Tibial nerve (tissue), 4 donors: ENCODE results near the gene FARSB. TPM values are rescaled to one million over a fixed set of nuclear protein-coding genes. Genes with fewer than 3 reads are reported as not detected.

ENCODE experiments used
- DNase-seq, 2 donors: peaks; one replicate each; pipeline ENCODE4 v3.0.0-alpha.2; 2019; ENCODE audit warnings: low spot score in 2 of 2
- H3K27ac ChIP-seq, 4 donors: fragments of 200-600 bp; sonication (generic) in 3 of 4; one replicate each; pipeline ENCODE4 v1.5.1; 2017 to 2019; ENCODE audit warnings: mild to moderate bottlenecking in 1 of 4
- H3K27me3 ChIP-seq, 2 donors: fragments of 200-600 bp; sonication (generic) in 1 of 2; one replicate each; pipeline versions ENCODE4 v1.5.1 to v1.6.0; 2017 to 2019
- H3K36me3 ChIP-seq, 3 donors: fragments of 200-600 bp; sonication (generic); one replicate each; pipeline ENCODE4 v1.5.1; 2018 to 2019
- H3K4me1 ChIP-seq, 4 donors: fragments of 200-600 bp; sonication (generic) in 3 of 4; one replicate each; pipeline ENCODE4 v1.5.1; 2017 to 2019
- H3K4me3 ChIP-seq, 4 donors: fragments of 200-600 bp; sonication (generic) in 3 of 4; one replicate each; pipeline ENCODE4 v1.5.1; 2017 to 2019; ENCODE audit warnings: mild to moderate bottlenecking in 1 of 4, moderate library complexity in 1 of 4
- H3K9me3 ChIP-seq, 4 donors: fragments of 200-600 bp; sonication (generic) in 3 of 4; one replicate each; pipeline ENCODE4 v1.5.1; 2017 to 2019
- EP300 ChIP-seq, 2 donors: sonication (generic); formaldehyde crosslinking; IDR thresholded peaks; one replicate each; pipeline ENCODE4 v1.6.1; 2017; ENCODE audit warnings: antibody characterized with exemption in 2 of 2, mild to moderate bottlenecking in 1 of 2
- POLR2A ChIP-seq, 2 donors: fragments of 450-650 bp; IDR thresholded peaks; one replicate each; pipeline ENCODE4 v1.6.1; 2017; ENCODE audit warnings: antibody characterized with exemption in 2 of 2, mild to moderate bottlenecking in 2 of 2, moderate library complexity in 2 of 2
- WGBS, 2 donors: methylation state at CpG; one replicate each; pipeline ENCODE4 v1.1.5; 2018; 5-methylcytosine and 5-hydroxymethylcytosine counted together
- total RNA-seq, 4 donors: library from RNA; depleted of rRNA; stranded (reverse); fragments of >200 nt; gene quantifications; one replicate each; pipeline ENCODE4 v1.1.0, GENCODE V29; 2016
- TF ChIP-seq, protein P1 (sequence below), 5 experiments: fragments of 200-600 bp in 3 of 5; fragments of 450-650 bp in 2 of 5; sonication (generic) in 3 of 5; IDR thresholded peaks; one replicate each; pipeline ENCODE4 v1.5.1; 2016 to 2019; ENCODE audit warnings: antibody characterized with exemption in 5 of 5, mild to moderate bottlenecking in 3 of 5, moderate library complexity in 2 of 5

The FARSB gene
- total RNA-seq, 4 donors from 2014 or later: 12.3 to 16.8 (median 13.9) TPM

DNA sequence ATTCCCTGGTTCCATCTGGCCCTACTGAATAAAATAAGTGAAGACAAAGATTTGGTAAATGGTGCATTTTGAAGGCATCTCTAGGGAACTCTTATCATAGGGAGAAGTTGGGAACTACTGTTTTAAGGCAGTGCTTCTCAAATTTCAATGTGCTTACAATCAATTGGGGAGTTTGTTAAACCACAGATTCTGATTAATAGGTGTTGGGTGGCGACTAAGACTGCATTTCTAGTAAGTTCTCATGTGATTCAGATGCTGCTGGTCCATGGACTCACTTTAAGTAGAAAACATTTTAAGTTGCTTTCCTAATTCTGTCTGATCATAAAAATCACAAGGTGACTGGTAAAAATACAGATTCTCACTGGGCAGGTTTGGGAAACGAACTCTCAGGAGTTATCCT lies 14.6 kb downstream of the FARSB start:
- Histone ChIP-seq H3K9me3 (no peaks in the 10 kb centered on the region), H3K4me3 (no peak overlapping the region), H3K27ac (no peak overlapping the region), H3K36me3 (peaks cover 3 to 81% (median 13%) of the 10 kb centered on the region in 3 donors), H3K4me1 (no peaks in the 10 kb centered on the region), H3K27me3 (no peaks in the 10 kb centered on the region)
- no peak for DNase-seq
- TF ChIP-seq EP300 (IDR thresholded peaks at IDR 0.05): no peak
- no peak for TF ChIP-seq POLR2A (IDR thresholded peaks at IDR 0.05)
- TF ChIP-seq, protein P1, sequence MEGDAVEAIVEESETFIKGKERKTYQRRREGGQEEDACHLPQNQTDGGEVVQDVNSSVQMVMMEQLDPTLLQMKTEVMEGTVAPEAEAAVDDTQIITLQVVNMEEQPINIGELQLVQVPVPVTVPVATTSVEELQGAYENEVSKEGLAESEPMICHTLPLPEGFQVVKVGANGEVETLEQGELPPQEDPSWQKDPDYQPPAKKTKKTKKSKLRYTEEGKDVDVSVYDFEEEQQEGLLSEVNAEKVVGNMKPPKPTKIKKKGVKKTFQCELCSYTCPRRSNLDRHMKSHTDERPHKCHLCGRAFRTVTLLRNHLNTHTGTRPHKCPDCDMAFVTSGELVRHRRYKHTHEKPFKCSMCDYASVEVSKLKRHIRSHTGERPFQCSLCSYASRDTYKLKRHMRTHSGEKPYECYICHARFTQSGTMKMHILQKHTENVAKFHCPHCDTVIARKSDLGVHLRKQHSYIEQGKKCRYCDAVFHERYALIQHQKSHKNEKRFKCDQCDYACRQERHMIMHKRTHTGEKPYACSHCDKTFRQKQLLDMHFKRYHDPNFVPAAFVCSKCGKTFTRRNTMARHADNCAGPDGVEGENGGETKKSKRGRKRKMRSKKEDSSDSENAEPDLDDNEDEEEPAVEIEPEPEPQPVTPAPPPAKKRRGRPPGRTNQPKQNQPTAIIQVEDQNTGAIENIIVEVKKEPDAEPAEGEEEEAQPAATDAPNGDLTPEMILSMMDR (IDR thresholded peaks at IDR 0.05): no peak
- WGBS, 2 donors: 88 to 95% methylated on average over 2 of the region's 2 CpGs

DNA sequence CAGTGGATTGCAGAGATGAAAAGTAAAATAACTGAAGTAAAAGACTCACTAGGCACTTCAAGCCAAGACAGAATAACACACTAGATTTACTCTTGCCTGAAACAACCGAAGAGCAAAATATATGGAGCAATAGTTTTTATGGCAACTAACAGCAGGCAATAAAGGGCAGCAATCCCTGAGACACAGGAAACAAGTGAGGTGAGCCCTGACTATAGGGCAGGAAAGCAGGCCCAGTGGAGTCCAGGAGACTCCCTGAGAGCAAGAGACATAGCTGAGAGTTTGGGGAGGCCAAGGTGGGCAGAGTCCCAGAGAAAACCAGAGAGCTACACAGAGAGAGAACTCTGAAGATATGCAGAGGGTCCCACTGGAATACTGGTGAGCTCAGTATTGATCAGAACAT lies 18.8 kb downstream of the FARSB start:
- Histone ChIP-seq H3K4me1 (no peaks in the 10 kb centered on the region), H3K4me3 (no peak overlapping the region), H3K36me3 (peaks cover 3 to 90% (median 13%) of the 10 kb centered on the region in 3 donors), H3K9me3 (no peaks in the 10 kb centered on the region), H3K27me3 (no peaks in the 10 kb centered on the region), H3K27ac (no peak overlapping the region)
- no peak for DNase-seq
- WGBS, 2 donors: 23 to 45% methylated on average over 1 of the region's 1 CpG
- TF ChIP-seq, protein P1 (IDR thresholded peaks at IDR 0.05): no peak
- TF ChIP-seq POLR2A (IDR thresholded peaks at IDR 0.05): no peak
- no peak for TF ChIP-seq EP300 (IDR thresholded peaks at IDR 0.05)

DNA sequence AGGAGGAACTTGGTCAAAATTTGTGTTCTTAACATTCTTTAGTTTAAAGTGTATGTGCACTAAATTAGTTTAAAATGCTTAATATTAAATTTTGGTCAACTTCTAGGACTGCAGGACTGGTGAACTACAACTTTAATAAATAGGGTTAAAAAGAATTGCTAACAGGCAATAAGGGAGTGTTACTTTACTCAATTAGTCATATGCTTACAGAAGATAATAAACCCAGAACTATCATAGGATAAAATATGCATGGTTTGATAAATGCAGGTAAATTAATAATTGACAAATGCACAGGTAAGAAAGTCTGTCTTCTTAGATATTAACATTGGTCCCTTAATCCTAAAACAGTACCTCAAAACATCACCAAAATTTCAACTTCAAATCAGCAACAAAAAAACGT lies 20.6 kb downstream of the FARSB start:
- Histone ChIP-seq H3K9me3 (no peaks in the 10 kb centered on the region), H3K4me1 (no peaks in the 10 kb centered on the region), H3K27ac (no peak overlapping the region), H3K36me3 (peaks cover 3 to 95% (median 13%) of the 10 kb centered on the region in 3 donors), H3K27me3 (no peaks in the 10 kb centered on the region), H3K4me3 (no peak overlapping the region)
- whole genome bisulfite sequencing, 2 donors: 94 to 100% methylated on average over 1 of the region's 1 CpG
- DNase-seq: no peak
- no peak for TF ChIP-seq EP300 (IDR thresholded peaks at IDR 0.05)

DNA sequence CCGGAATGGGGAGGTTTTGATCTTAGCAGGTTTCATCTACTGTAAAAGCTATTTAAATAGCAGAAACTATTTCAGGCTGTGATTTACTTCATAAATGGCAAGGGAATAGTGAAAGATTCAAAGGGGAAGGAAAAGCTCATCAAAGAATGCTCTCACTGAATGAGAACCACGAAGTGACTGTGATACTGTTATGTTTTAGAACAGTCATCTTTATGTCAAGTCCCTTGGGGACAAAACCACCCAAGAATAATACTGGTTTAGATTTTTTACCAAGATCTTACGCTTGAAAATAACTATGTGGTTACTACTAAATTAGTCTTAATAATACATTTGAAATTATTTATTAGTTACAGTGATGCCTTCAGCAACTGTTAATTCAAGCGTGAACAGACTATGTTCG lies 28.1 kb downstream of the FARSB start:
- WGBS, 2 donors: 59 to 73% methylated on average over 5 of the region's 5 CpGs
- Histone ChIP-seq H3K9me3 (no peaks in the 10 kb centered on the region), H3K36me3 (peaks cover 0 to 93% (median 21%) of the 10 kb centered on the region in 3 donors), H3K27ac (no peak overlapping the region), H3K27me3 (no peaks in the 10 kb centered on the region), H3K4me1 (no peaks in the 10 kb centered on the region), H3K4me3 (no peak overlapping the region)
- no peak for DNase-seq
- TF ChIP-seq EP300 (IDR thresholded peaks at IDR 0.05): no peak
- no peak for TF ChIP-seq POLR2A (IDR thresholded peaks at IDR 0.05)

DNA sequence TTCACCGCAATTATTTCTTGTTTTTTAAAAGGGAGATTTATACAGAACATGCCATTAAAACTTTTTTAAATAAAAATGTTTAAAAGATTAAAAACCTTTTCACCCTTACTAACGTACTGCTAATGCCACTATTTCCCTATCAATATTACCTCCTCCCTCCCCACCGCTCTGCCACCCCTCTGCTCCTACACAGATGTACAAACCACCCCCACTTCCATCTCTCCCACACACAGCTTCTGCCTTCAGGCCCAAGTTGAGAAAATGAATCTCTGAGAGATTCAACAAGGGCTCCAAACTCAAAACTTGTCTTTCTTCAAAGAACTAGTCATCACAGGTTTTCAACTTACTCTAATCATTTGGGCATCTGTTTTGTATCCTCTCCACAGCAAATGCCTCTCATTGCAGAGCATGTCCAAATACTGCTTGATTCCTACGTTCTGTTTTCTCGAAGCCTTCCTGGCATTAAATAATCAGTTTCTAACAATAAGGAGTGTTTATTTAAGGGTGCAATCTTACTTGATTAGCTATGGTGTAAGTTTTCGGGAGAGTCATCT lies 32.1 kb downstream of the FARSB start:
- Histone ChIP-seq H3K36me3 (peaks cover 0 to 92% (median 12%) of the 10 kb centered on the region in 3 donors), H3K4me1 (no peaks in the 10 kb centered on the region), H3K27ac (no peak overlapping the region), H3K27me3 (no peaks in the 10 kb centered on the region), H3K9me3 (no peaks in the 10 kb centered on the region), H3K4me3 (no peak overlapping the region)
- no peak for DNase-seq
- WGBS, 2 donors: 92 to 94% methylated on average over 6 of the region's 6 CpGs
- TF ChIP-seq POLR2A (IDR thresholded peaks at IDR 0.05) (no peak), EP300 (IDR thresholded peaks at IDR 0.05) (no peak)
- TF ChIP-seq, protein P1 (IDR thresholded peaks at IDR 0.05): no peak

DNA sequence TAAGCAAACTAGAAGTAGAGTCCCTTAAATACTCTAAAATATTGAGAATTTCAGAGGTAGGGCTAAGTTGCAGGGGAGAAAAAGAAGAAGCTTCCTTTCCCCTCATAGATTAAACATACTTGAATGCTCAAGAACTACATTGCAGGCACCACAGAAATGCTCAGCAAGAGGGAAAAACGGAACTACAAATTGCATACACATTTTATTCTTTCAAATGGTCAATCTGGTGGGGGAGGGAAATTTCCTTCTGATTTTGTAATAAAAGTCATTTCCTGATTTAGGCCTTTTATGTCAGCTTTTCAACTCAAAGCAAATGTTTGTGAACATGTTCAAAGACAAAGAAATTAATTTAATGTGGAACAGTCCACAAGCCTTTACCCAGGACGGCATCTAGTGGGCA lies 33.0 kb downstream of the FARSB start:
- H3K4me3 ChIP-seq: no peak overlapping the region
- H3K27me3 ChIP-seq: no peaks in the 10 kb centered on the region
- H3K9me3 ChIP-seq: no peaks in the 10 kb centered on the region
- no peak overlapping the region for H3K27ac ChIP-seq
- peaks cover 0 to 91% (median 7%) of the 10 kb centered on the region in 3 donors for H3K36me3 ChIP-seq
- DNase-seq: no peak
- no peak for TF ChIP-seq EP300 (IDR thresholded peaks at IDR 0.05)
- TF ChIP-seq, protein P1 (IDR thresholded peaks at IDR 0.05): no peak
- TF ChIP-seq POLR2A (IDR thresholded peaks at IDR 0.05): no peak
- no peaks in the 10 kb centered on the region for H3K4me1 ChIP-seq
- 76 to 83% methylated on average over 2 of the region's 2 CpGs for WGBS, 2 donors
